Lung (tissue), 12 donors: ENCODE data around the gene NBL1. TPM values are rescaled to one million over a fixed set of nuclear protein-coding genes. Genes with fewer than 3 reads are reported as not detected.

Experiments
- ATAC-seq: fragments of 200-7000 bp; cut with Tn5 transposase; one replicate; pipeline ENCODE4 v1.9.1; 2020; ENCODE audit warnings: moderate number of reproducible peaks; ENCODE audit not compliant: insufficient read depth, low FRiP score
- DNase-seq, 3 donors: peaks; one replicate each; pipeline ENCODE4 v3.0.0-alpha.2; 2013 to 2017
- H3K27ac ChIP-seq, 2 donors: one replicate each; pipeline ENCODE4 v1.5.1; 2013; ENCODE audit warnings: mild to moderate bottlenecking in 2 of 2, moderate library complexity in 2 of 2, control low read depth in 1 of 2, inconsistent platforms in 1 of 2, low read depth in 1 of 2, low read length in 1 of 2
- H3K27me3 ChIP-seq, 3 donors: one replicate each; pipeline ENCODE4 v1.5.1; 2013; ENCODE audit warnings: low read length in 2 of 3; ENCODE audit not compliant: control insufficient read depth in 3 of 3, insufficient read depth in 3 of 3
- H3K36me3 ChIP-seq, 4 donors: one replicate each; pipeline ENCODE4 v1.5.1; 2013; ENCODE audit warnings: low read length in 4 of 4, mild to moderate bottlenecking in 1 of 4, moderate library complexity in 1 of 4; ENCODE audit not compliant: control insufficient read depth in 4 of 4, insufficient read depth in 4 of 4
- H3K4me1 ChIP-seq, 5 donors: one replicate each; pipeline ENCODE4 v1.5.1; 2013; ENCODE audit warnings: low read length in 5 of 5, mild to moderate bottlenecking in 2 of 5, moderate library complexity in 1 of 5; ENCODE audit not compliant: control insufficient read depth in 5 of 5, insufficient read depth in 5 of 5
- H3K4me3 ChIP-seq: one replicate; pipeline ENCODE4 v1.5.1; 2013; ENCODE audit warnings: mild to moderate bottlenecking, control low read depth, moderate library complexity
- H3K9ac ChIP-seq, 2 donors: one replicate each; pipeline ENCODE4 v1.5.1; 2013; ENCODE audit warnings: low read length in 2 of 2, control low read depth in 1 of 2; ENCODE audit not compliant: insufficient read depth in 1 of 2
- H3K9me3 ChIP-seq, 4 donors: one replicate each; pipeline ENCODE4 v1.5.1; 2013; ENCODE audit warnings: low read length in 3 of 4, mild to moderate bottlenecking in 1 of 4, moderate library complexity in 1 of 4; ENCODE audit not compliant: control insufficient read depth in 4 of 4, insufficient read depth in 3 of 4
- WGBS, 2 donors: extraction: QIAGEN DNeasy Blood & Tissue Kit; methylation state at CpG; one replicate each; pipeline ENCODE4 v1.1.7; 2013; 5-methylcytosine and 5-hydroxymethylcytosine counted together
- polyA plus RNA-seq, 2 donors: library from polyadenylated mRNA; stranded (reverse); fragments of 200-250 nt; gene quantifications; one replicate each; pipeline ENCODE4 v1.2.1, GENCODE V29; 2013
- total RNA-seq, 2 donors: library from RNA; depleted of rRNA in 1 of 2; stranded (reverse); fragments of >200 nt in 1 of 2; gene quantifications; one replicate each; pipeline ENCODE4 v1.2.1, GENCODE V29; 2014 to 2021
- TF ChIP-seq, protein P1 (sequence below): IDR thresholded peaks from 2 replicates; pipeline ENCODE4 v1.5.1; 2012; ENCODE audit warnings: mild to moderate bottlenecking; ENCODE audit errors: control extremely low read depth, extremely low read depth
- donor health status: control.
- donor health status: control.
- donor health status: Bipolar disorder and iron deficiency.
- donor health status: healthy.
- donor health status: DM: yes; HTN: yes; CAD: no.

The NBL1 gene
- total and polyA plus RNA-seq, 4 donors: 48.0 to 133 (median 104) TPM

GRCh38 chr1:19608232-19608631 lies 35.9 kb upstream of the NBL1 start:
- Histone ChIP-seq H3K27me3 (no peaks in the 10 kb centered on the region), H3K9ac (no peak overlapping the region), H3K9me3 (no peaks in the 10 kb centered on the region), H3K4me3 (no peak overlapping the region), H3K27ac (peak overlapping the region in 1 of 2 donors; percentile 6), H3K4me1 (peaks cover 0 to 39% (median 13%) of the 10 kb centered on the region in 5 donors), H3K36me3 (peaks cover 0 to 2% (median 0%) of the 10 kb centered on the region in 4 donors)
- TF ChIP-seq, protein P1, sequence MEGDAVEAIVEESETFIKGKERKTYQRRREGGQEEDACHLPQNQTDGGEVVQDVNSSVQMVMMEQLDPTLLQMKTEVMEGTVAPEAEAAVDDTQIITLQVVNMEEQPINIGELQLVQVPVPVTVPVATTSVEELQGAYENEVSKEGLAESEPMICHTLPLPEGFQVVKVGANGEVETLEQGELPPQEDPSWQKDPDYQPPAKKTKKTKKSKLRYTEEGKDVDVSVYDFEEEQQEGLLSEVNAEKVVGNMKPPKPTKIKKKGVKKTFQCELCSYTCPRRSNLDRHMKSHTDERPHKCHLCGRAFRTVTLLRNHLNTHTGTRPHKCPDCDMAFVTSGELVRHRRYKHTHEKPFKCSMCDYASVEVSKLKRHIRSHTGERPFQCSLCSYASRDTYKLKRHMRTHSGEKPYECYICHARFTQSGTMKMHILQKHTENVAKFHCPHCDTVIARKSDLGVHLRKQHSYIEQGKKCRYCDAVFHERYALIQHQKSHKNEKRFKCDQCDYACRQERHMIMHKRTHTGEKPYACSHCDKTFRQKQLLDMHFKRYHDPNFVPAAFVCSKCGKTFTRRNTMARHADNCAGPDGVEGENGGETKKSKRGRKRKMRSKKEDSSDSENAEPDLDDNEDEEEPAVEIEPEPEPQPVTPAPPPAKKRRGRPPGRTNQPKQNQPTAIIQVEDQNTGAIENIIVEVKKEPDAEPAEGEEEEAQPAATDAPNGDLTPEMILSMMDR: no peak
- 84 to 96% methylated on average over 12 of the region's 12 CpGs for WGBS, 2 donors
- ATAC-seq (no peak), DNase-seq (no peak)

- Histone ChIP-seq H3K9me3 (no peaks in the 10 kb centered on the region), H3K4me1 (peaks cover 0 to 36% (median 13%) of the 10 kb centered on the region in 5 donors), H3K27me3 (no peaks in the 10 kb centered on the region), H3K4me3 (no peak overlapping the region), H3K36me3 (peaks cover 0 to 7% (median 3%) of the 10 kb centered on the region in 4 donors), H3K27ac (no peak overlapping the region), H3K9ac (no peak overlapping the region)
- TF ChIP-seq, protein P1: no peak
- ATAC-seq (no peak), DNase-seq (no peak)
- 72 to 87% methylated on average over 8 of the region's 8 CpGs for WGBS, 2 donors
Measured at GRCh38 chr1:19610282-19610981, 33.7 kb upstream of the NBL1 start.

- Histone ChIP-seq H3K4me1 (peaks cover 0 to 20% (median 11%) of the 10 kb centered on the region in 5 donors), H3K9me3 (no peaks in the 10 kb centered on the region), H3K4me3 (no peak overlapping the region), H3K9ac (no peak overlapping the region), H3K36me3 (peaks cover 3 to 10% (median 6%) of the 10 kb centered on the region in 4 donors), H3K27me3 (no peaks in the 10 kb centered on the region), H3K27ac (peak overlapping the region in 1 of 2 donors; percentile 59)
- DNase-seq: no peak
- 81 to 87% methylated on average over 5 of the region's 5 CpGs for WGBS, 2 donors
- ATAC-seq: no peak
- TF ChIP-seq, protein P1: no peak
Measured at GRCh38 chr1:19612530-19612929, 31.6 kb upstream of the NBL1 start.
